Kidney (tissue), 14 donors: ENCODE data around the gene DSCAM. TPM values are rescaled to one million over a fixed set of nuclear protein-coding genes. Genes with fewer than 3 reads are reported as not detected.

Experiments used
- DNase-seq, 5 donors: peaks; one replicate each; pipeline ENCODE4 v3.0.0-alpha.2; 2013 to 2020
- FAIRE-seq: peaks from 2 replicates; lab custom pipeline; 2012; peaks lifted over from hg19 to GRCh38; lab: Jason Lieb, UNC
- H3K27ac ChIP-seq, 2 donors: one replicate each; pipeline ENCODE4 v1.7.0; 2013; ENCODE audit warnings: low read depth in 2 of 2, low read length in 2 of 2, inconsistent platforms in 1 of 2
- H3K27me3 ChIP-seq: one replicate; pipeline ENCODE4 v1.7.1; 2013; ENCODE audit warnings: low read length, inconsistent platforms; ENCODE audit not compliant: control insufficient read depth, insufficient read depth
- H3K36me3 ChIP-seq, 3 donors: one replicate each; pipeline versions ENCODE4 v1.7.0 to v1.7.1; 2013; ENCODE audit warnings: low read length in 3 of 3, control low read depth in 1 of 3, inconsistent platforms in 1 of 3; ENCODE audit not compliant: insufficient read depth in 3 of 3, control insufficient read depth in 2 of 3
- H3K4me1 ChIP-seq, 3 donors: one replicate each; pipeline versions ENCODE4 v1.7.0 to v1.7.1; 2013; ENCODE audit warnings: low read length in 3 of 3, inconsistent platforms in 1 of 3, low read depth in 1 of 3; ENCODE audit not compliant: control insufficient read depth in 2 of 3, insufficient read depth in 2 of 3
- H3K4me3 ChIP-seq, 3 donors: one replicate each; pipeline versions ENCODE4 v1.7.0 to v1.8.1; 2013; ENCODE audit warnings: low read length in 3 of 3, control low read depth in 1 of 3, inconsistent platforms in 1 of 3
- H3K9ac ChIP-seq, 3 donors: one replicate each; pipeline versions ENCODE4 v1.7.0 to v1.7.1; 2013; ENCODE audit warnings: low read length in 3 of 3, control low read depth in 1 of 3, inconsistent platforms in 1 of 3
- H3K9me3 ChIP-seq, 3 donors: one replicate each; pipeline versions ENCODE4 v1.7.0 to v1.7.1; 2013; ENCODE audit warnings: low read length in 3 of 3, control low read depth in 1 of 3, inconsistent platforms in 1 of 3; ENCODE audit not compliant: control insufficient read depth in 2 of 3, insufficient read depth in 1 of 3
- intact Hi-C: fragments of 100-400 bp; cut with DNase I; formaldehyde crosslinking; loops from one replicate; pipeline ENCODE4 v1.11.1; 2022
- polyA plus RNA-seq: library from polyadenylated mRNA; stranded (reverse); fragments of 350-450 nt; fragmentation: Illumina TruSeq; extraction: RNeasy Lipid Tissue Mini Kit (QIAGEN cat#74804); gene quantifications from one replicate; pipeline ENCODE4 v1.2.3, GENCODE V29; 2014; ENCODE audit warnings: low read depth, low replicate concordance; ENCODE audit not compliant: insufficient read depth
- total RNA-seq: library from RNA; stranded (reverse); fragmentation: NEBNext Ultra II Directional; extraction: Animal tissue kit (Norgen Biotek cat#: 25700); gene quantifications from one replicate; pipeline ENCODE4 v1.2.1, GENCODE V29; 2021
- TF ChIP-seq, protein P1 (sequence below): IDR thresholded peaks from 3 replicates; pipeline ENCODE4 v1.5.1; 2012; ENCODE audit warnings: mild to moderate bottlenecking, moderate library complexity, borderline replicate concordance; ENCODE audit not compliant: insufficient read depth; ENCODE audit errors: extremely low read depth
- donor health status: control.
- donor health status: control.
- donor health status: control.
- donor health status: control.
- donor health status: control.
- donor health status: DM: yes; HTN: yes; CAD: no.
- donor health status: Normal renal cell carcinoma (clear cell type).

The DSCAM gene
- total and polyA plus RNA-seq, 2 donors from 2014 or later: not detected

DNA sequence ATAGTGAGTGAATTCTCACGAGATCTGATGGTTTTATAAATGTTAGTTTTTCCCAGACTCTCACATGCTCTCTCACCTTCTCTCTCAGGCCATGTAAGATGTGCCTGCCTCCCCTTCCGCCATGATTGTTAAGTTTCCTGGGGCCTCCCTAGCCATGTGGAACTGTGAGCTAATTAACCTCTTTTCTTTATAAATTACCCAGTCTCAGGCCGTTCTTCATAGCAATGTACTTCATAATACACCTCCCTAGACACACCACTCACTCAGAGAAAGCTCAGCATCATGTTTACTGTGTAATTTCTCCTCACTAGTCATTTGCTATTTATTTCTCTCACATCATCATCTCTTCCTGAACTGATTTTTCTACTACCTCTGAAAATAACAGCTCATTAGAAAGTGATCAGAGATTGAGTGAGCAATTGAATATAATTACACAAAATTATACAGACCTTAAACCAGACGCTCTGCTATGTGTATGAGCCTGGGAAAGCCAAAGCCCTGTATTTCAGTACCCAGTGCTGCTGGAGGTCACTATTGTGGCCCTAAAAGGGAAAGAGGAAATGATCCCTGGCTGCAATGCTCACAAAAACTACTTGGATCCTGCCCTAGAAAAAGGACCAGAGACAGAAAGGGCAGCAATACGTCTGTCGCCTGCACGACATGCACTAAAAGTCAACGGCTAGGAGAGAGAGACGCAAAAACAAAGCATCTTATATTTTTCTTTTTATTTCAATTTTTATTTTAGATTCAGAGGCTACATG lies 284.5 kb downstream of the DSCAM start:
- no peak overlapping the region for H3K27ac ChIP-seq
- H3K4me3 ChIP-seq: no peak overlapping the region
- no peaks in the 10 kb centered on the region for H3K36me3 ChIP-seq
- DNase-seq (no peak), FAIRE-seq (no peak)
- H3K4me1 ChIP-seq: no peaks in the 10 kb centered on the region
- intact Hi-C loops: no loop called here
- H3K9ac ChIP-seq: no peak overlapping the region
- TF ChIP-seq, protein P1, sequence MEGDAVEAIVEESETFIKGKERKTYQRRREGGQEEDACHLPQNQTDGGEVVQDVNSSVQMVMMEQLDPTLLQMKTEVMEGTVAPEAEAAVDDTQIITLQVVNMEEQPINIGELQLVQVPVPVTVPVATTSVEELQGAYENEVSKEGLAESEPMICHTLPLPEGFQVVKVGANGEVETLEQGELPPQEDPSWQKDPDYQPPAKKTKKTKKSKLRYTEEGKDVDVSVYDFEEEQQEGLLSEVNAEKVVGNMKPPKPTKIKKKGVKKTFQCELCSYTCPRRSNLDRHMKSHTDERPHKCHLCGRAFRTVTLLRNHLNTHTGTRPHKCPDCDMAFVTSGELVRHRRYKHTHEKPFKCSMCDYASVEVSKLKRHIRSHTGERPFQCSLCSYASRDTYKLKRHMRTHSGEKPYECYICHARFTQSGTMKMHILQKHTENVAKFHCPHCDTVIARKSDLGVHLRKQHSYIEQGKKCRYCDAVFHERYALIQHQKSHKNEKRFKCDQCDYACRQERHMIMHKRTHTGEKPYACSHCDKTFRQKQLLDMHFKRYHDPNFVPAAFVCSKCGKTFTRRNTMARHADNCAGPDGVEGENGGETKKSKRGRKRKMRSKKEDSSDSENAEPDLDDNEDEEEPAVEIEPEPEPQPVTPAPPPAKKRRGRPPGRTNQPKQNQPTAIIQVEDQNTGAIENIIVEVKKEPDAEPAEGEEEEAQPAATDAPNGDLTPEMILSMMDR: no peak
- H3K9me3 ChIP-seq: no peaks in the 10 kb centered on the region
- no peaks in the 10 kb centered on the region for H3K27me3 ChIP-seq

- no peak overlapping the region for H3K4me3 ChIP-seq
- H3K9ac ChIP-seq: no peak overlapping the region
- intact Hi-C loops: no loop called here
- H3K27ac ChIP-seq: no peak overlapping the region
- H3K27me3 ChIP-seq: no peaks in the 10 kb centered on the region
- H3K4me1 ChIP-seq: no peaks in the 10 kb centered on the region
- FAIRE-seq (no peak), DNase-seq (no peak)
- H3K9me3 ChIP-seq: no peaks in the 10 kb centered on the region
- TF ChIP-seq, protein P1: no peak
- no peaks in the 10 kb centered on the region for H3K36me3 ChIP-seq
These were observed 290.5 kb downstream of the DSCAM start for GRCh38 chr21:40556442-40556968.

DNA sequence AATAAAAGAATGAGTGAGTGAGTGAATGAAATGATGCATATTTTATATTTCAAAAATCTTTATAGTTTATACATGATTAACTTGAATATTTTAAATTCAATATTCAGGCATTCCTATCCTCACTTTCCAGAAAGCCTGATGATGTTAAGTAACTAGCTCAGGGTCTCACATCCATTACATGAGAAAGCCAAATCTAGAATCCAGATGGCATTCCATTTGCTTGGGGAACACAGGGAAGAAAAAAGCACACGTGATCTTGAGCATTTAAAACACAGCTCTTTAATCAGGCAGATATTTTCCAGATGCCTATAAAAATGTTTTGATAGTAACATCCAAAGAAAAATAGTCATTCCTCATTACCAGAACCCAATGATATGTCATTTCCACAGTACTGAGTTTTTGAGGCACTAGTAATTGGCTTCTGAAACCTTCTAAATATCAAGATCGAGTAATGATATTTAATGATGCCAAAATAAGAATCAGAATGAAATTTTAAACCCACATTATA lies 291.9 kb downstream of the DSCAM start:
- TF ChIP-seq, protein P1: no peak
- Histone ChIP-seq H3K9me3 (no peaks in the 10 kb centered on the region), H3K9ac (no peak overlapping the region), H3K36me3 (no peaks in the 10 kb centered on the region), H3K4me1 (no peaks in the 10 kb centered on the region), H3K27ac (no peak overlapping the region), H3K27me3 (no peaks in the 10 kb centered on the region), H3K4me3 (no peak overlapping the region)
- intact Hi-C loops: no loop called here
- FAIRE-seq: no peak
- DNase-seq: no peak
